ENCODE results near the gene SPIN4.

DNA sequence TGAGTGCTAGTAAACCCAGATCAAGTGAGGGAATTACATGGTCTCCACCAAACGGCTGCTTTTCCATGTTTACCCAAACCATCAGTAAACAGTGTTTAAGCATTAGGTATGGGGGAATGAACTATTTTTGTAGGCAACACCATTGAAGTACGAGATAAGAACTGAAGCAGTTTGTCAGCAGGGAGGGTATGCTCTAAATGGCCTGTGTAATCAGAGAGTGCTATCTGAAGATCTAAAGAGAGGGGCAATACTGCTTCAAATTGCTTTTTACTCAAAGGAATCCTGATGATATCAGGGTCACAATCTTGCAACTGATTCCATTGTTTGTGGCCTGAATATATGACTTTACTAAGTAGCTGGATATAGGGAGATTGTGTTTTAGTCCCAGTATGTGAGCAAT is 10.4 kb upstream of the SPIN4 start:
- TF ChIP-seq, protein P1, sequence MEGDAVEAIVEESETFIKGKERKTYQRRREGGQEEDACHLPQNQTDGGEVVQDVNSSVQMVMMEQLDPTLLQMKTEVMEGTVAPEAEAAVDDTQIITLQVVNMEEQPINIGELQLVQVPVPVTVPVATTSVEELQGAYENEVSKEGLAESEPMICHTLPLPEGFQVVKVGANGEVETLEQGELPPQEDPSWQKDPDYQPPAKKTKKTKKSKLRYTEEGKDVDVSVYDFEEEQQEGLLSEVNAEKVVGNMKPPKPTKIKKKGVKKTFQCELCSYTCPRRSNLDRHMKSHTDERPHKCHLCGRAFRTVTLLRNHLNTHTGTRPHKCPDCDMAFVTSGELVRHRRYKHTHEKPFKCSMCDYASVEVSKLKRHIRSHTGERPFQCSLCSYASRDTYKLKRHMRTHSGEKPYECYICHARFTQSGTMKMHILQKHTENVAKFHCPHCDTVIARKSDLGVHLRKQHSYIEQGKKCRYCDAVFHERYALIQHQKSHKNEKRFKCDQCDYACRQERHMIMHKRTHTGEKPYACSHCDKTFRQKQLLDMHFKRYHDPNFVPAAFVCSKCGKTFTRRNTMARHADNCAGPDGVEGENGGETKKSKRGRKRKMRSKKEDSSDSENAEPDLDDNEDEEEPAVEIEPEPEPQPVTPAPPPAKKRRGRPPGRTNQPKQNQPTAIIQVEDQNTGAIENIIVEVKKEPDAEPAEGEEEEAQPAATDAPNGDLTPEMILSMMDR (IDR thresholded peaks at IDR 0.05 in 2 of 3, conservative IDR thresholded peaks at IDR 0.05 in 1 of 3; ENCODE audit: insufficient read depth in 2 of 3, low read depth in 1 of 3, low read length in 3 of 3): no peak
- TF ChIP-seq POLR2A (conservative IDR thresholded peaks at IDR 0.05): no peak
